Activated CD4-positive, alpha-beta memory T cell treated with anti-CD3 and anti-CD28 coated beads for 36 hours (primary cell): ENCODE results near the gene IZUMO4. TPM values are rescaled to one million over a fixed set of nuclear protein-coding genes. Genes with fewer than 3 reads are reported as not detected.
"Not testable (repeated sequence)": the region's sequence is repeated elsewhere in the genome, so short reads cannot be mapped to it uniquely, and the experiment has no call there.

Source experiments
- CTCF ChIA-PET: fragments of 350-600 bp; sonication (Branson Sonifier 250); formaldehyde crosslinking; loops from one replicate; lab custom pipeline; 2021; ENCODE audit warnings: antibody characterized with exemption, inconsistent platforms; lab: Charles Lee
- POLR2A ChIA-PET: fragments of 350-600 bp; sonication (Branson Sonifier 250); formaldehyde crosslinking; loops from one replicate; lab custom pipeline; 2021; ENCODE audit warnings: antibody characterized with exemption; lab: Charles Lee
- DNase-seq: peaks from one replicate; pipeline ENCODE4 v3.0.0-alpha.2; 2020
- H3K27ac Mint-ChIP-seq: one replicate; pipeline ENCODE4 v1.8.0; 2021; ENCODE audit warnings: mixed read lengths
- H3K27me3 Mint-ChIP-seq: one replicate; pipeline ENCODE4 v1.8.0; 2021; ENCODE audit warnings: mixed read lengths
- H3K36me3 Mint-ChIP-seq: one replicate; pipeline ENCODE4 v1.8.0; 2021; ENCODE audit warnings: mixed read lengths
- H3K4me1 Mint-ChIP-seq: one replicate; pipeline ENCODE4 v1.8.0; 2021; ENCODE audit warnings: low read depth, mixed read lengths
- H3K4me3 Mint-ChIP-seq: one replicate; pipeline ENCODE4 v1.8.0; 2021; ENCODE audit warnings: mild to moderate bottlenecking, mixed read lengths
- H3K9me3 Mint-ChIP-seq: one replicate; pipeline ENCODE4 v1.8.0; 2021; ENCODE audit warnings: mixed read lengths
- intact Hi-C: fragments of 100-400 bp; cut with micrococcal nuclease; formaldehyde crosslinking; loops from one replicate; pipeline ENCODE4 v1.15.1; 2023
- total RNA-seq, 2 experiments: library from RNA; stranded (reverse); gene quantifications; one replicate each; pipeline ENCODE4 v1.2.3, GENCODE V29; 2021

The IZUMO4 gene
- total RNA-seq, 2 experiments from 2014 or later = 14.2 to 16.4 TPM

DNA sequence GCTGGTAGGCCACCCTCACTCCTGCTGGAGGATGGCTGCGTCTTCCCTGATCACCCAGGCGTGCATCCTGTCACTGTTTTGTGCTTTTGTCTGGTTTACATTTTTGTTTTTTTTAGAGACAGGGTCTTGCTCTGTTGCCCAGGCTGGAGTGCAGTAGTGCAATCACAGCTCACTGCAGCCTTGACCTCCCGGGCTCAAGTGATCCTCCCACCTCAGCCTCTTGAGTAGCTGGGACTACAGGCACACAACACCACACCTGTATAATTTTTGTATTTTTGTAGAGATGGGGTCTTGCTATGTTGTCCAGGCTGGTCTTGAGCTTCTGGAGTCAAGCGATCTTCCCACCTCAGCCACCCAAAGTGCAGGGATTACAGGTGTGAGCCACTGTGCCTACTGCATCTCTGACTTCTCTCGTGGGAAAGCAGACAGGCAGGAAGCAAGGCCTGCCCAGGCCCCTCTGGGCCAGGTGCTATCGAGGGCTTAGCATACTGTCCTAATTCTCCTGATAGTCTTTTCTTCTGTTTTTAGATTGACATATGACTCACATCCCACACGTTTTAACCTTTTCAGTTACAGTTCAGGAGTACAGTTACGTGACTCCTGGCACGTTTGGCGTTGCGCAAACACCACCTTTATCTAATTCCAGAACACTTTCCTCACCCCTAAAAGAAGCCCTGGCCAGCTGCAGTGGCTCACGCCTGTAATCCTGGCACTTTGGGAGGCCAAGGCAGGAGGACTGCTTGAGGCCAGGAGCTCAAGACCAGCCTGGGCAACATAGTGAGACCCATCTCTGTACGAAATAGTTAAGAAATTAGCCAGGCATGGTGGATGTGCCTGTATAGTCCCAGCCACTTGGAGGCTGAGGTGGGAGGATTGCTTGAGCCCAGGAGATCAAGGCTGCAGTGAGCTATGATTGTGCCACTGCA lies 9.8 kb upstream of the IZUMO4 start:
- peaks cover 57% of the 10 kb centered on the region for H3K4me1 Mint-ChIP-seq
- intact Hi-C loops = not testable (repeated sequence)
- H3K4me3 Mint-ChIP-seq = peak overlapping the region; percentile 57

DNA sequence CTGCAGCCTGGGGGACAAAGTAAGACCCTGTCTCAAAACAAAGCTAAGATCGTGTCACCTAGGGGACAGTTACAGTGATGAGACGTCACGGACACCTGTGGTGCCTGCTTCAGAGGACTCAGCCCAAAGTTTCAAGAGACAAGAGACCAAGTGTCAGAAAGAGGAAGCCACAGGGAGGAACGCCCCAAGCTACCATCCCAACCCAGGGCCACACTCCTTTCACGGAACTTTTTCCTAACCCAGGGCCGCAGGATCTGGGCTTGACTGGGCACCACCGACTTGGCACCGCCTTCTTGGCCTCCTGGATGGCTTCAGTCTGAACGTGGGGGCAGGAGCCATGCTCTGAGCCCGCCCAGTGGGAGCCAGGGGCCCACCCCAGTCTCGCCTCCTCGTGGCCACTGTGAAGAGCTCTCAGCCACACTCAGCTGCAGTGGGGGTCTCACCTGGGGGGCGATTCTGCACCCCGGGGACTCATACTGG lies 9.1 kb upstream of the IZUMO4 start:
- intact Hi-C loops = no loop called here
- H3K36me3 Mint-ChIP-seq = peaks cover 32% of the 10 kb centered on the region

More for the DNA sequence above, 9.8 kb upstream of the IZUMO4 start:
- ChIA-PET CTCF (interaction anchor here (0.6 to 1.2 kb wide), 3 partner anchors 8 to 45 kb away, joined by 3 to 5 read pairs (median 4); partner anchors contain the start of gene IZUMO4), POLR2A (interaction anchor here (0.8 to 2.0 kb wide), 5 partner anchors 9 to 37 kb away, joined by 3 to 6 read pairs (median 3); partner anchors contain the start of genes MKNK2 and MOB3A)
- DNase-seq = peak; percentile 62
- Mint-ChIP-seq H3K36me3 (peaks cover 37% of the 10 kb centered on the region), H3K27ac (peak overlapping the region; percentile 93)
- not testable (repeated sequence) for H3K27me3 Mint-ChIP-seq, H3K9me3 Mint-ChIP-seq

DNA sequence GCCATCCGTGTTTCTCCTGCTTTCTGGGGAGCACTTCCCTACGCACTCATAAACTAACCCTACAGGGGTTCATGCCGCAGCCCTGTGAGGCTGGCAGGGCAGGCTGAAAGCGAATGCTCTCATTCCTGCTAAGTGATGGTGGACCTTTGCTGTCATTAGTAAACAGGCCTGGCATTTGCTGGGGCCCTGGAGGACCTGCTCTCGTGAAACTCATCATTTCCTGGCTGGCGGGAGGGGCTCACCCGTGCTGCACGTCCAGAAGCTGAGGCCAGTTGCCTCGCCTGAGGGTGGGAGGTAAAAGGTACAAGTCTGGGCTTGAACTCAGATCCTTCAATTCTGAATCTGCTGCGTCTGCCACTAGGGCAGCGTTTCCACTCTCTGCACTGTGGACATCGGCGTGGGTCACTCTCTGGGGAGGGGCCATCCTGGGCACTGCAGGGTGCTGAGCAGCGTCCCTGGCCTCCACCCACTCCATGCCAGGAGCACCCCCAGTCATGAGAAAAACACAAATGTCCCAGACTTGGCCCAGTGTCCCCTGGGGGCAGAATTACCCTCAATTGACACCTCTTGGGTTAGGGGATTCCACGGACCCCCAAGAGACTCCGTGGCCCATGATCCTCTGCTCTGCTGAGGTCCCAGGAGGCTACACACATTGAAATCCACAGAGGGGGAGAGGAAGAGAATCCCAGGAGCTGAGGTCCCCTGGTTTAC lies 7.6 kb upstream of the IZUMO4 start:
- ChIA-PET CTCF (no interaction called here), POLR2A (interaction anchor here (1.5 kb wide), 1 partner anchor 37 kb away, joined by 5 read pairs; no protein-coding TSS in a partner anchor)
- no peaks in the 10 kb centered on the region for H3K9me3 Mint-ChIP-seq
- peak overlapping the region; percentile 93 for H3K27ac Mint-ChIP-seq
- no peak overlapping the region for H3K4me3 Mint-ChIP-seq
- peaks cover 66% of the 10 kb centered on the region for H3K4me1 Mint-ChIP-seq
- H3K27me3 Mint-ChIP-seq = no peaks in the 10 kb centered on the region
- H3K36me3 Mint-ChIP-seq = peaks cover 31% of the 10 kb centered on the region
- peak; percentile 45 for DNase-seq
- intact Hi-C loops = no loop called here

More for the DNA sequence above, 9.1 kb upstream of the IZUMO4 start:
- H3K27ac Mint-ChIP-seq = peak overlapping the region; percentile 93
- peak; percentile 37 for DNase-seq
- CTCF ChIA-PET = interaction anchor here (1.0 to 1.2 kb wide), 2 partner anchors 9 to 45 kb away, joined by 3 to 5 read pairs; partner anchors contain the start of gene IZUMO4
- no peaks in the 10 kb centered on the region for H3K9me3 Mint-ChIP-seq
- POLR2A ChIA-PET = interaction anchor here (1.1 to 2.0 kb wide), 3 partner anchors 8 to 36 kb away, joined by 3 to 6 read pairs (median 6); partner anchors contain the start of genes MKNK2 and MOB3A
- peak overlapping the region; percentile 57 for H3K4me3 Mint-ChIP-seq
- H3K27me3 Mint-ChIP-seq = no peaks in the 10 kb centered on the region
- peaks cover 54% of the 10 kb centered on the region for H3K4me1 Mint-ChIP-seq

DNA sequence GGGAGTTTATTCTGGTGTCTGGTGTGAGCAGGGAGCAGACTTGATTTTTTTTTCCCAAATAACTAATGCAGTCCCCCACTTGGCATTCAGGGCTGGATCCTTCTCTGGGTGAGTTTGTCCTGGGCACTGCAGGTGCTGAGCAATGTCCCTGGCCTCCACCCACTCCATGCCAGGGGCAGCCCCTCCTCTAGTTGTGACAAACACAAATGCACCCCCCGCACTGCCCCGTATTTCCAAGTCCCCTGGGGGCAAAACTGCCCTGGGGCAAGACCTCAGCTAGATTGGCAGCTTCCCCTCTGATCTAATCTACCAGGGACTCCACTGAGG lies 7.0 kb upstream of the IZUMO4 start:
- H3K27me3 Mint-ChIP-seq = no peaks in the 10 kb centered on the region
- peak overlapping the region; percentile 55 for H3K4me3 Mint-ChIP-seq
- ChIA-PET CTCF (no interaction called here), POLR2A (interaction anchor here (1.5 kb wide), 1 partner anchor 37 kb away, joined by 5 read pairs; no protein-coding TSS in a partner anchor)
- peaks cover 34% of the 10 kb centered on the region for H3K36me3 Mint-ChIP-seq
- intact Hi-C loops = loop anchor here (10.0 kb wide), 1 partner anchor 485 kb away; the partner anchor contains the start of gene UQCR11
- no peaks in the 10 kb centered on the region for H3K9me3 Mint-ChIP-seq
- H3K4me1 Mint-ChIP-seq = peaks cover 71% of the 10 kb centered on the region
- peak overlapping the region; percentile 93 for H3K27ac Mint-ChIP-seq
- DNase-seq = no peak

DNA sequence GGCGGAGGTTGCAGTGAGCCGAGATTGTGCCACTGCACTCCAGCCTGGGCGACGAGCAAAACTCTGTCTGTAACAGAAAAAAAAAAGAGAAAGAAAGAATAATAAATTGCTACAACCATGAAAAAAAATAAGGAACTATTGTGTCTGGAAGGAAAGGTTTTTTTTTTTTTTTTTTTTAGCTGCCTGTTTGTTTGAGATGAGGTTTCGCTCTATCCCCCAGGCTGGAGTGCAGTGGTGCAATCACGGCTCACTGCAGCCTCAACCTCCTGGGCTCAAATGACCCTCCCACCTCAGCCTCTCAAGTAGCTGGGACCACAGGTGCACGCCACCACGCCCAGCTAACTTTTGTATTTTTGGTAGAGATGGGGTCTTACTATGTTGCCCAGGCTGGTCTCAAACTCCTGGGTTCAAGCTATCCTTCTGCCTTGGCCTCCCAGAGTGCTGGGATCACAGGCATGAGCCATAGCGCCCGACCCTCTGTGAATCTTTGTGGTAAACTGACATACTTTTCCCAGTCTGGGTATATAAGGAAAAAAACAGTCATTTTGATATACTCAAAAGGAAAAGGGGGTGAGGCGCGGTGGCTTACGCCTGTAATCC lies 4.7 kb upstream of the IZUMO4 start:
- ChIA-PET CTCF (interaction anchor here (1.0 kb wide), 1 partner anchor 146 kb away, joined by 3 read pairs; no protein-coding TSS in a partner anchor), POLR2A (interaction anchor here (1.3 kb wide), 1 partner anchor 40 kb away, joined by 3 read pairs; no protein-coding TSS in a partner anchor)
- H3K27ac Mint-ChIP-seq, DNase-seq, H3K27me3 Mint-ChIP-seq, H3K4me3 Mint-ChIP-seq, H3K9me3 Mint-ChIP-seq: not testable (repeated sequence)
- Mint-ChIP-seq H3K4me1 (peaks cover 63% of the 10 kb centered on the region), H3K36me3 (peaks cover 26% of the 10 kb centered on the region)
- intact Hi-C loops = loop anchor here (10.0 kb wide), 1 partner anchor 487 kb away; the partner anchor contains the start of gene UQCR11

DNA sequence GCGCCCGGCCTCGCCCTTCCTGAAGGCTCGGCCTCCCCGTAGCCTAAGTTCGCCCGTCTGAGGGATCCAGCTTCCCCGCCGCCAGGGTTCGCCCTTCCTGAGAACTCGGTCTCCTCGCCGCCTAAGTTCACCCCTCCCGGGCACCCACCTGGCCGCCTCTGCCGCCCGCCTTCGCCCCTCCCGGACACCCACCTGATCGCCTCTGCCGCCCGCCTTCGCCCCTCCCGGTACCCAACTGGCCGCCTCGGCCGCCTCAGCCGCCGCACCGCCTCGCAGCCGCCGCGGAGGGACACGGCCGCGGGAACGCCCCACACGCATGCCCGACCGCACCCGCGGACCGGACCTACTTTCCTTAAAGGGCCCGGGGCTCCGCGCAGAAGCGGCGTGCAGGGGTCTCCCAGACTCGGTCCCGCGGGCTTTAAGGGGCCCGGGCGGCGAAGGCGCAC lies 658 bp upstream of the IZUMO4 start, which contains the start of gene MOB3A:
TSS of gene MOB3A (minus strand) at position 293 of the 446 bp plus-strand sequence. CDS start 17,766 bp downstream, outside the sequence.
- intact Hi-C loops = loop anchor here (1.0 to 10.0 kb wide), 8 partner anchors 11 to 491 kb away; partner anchors contain the start of genes AP3D1, MKNK2 and UQCR11
- Mint-ChIP-seq H3K27ac (peak within 1 kb of the TSS; percentile 93), H3K36me3 (peaks cover 23% of the 10 kb centered on the region), H3K4me3 (peak within 1 kb of the TSS; percentile 94), H3K27me3 (no peaks in the 10 kb centered on the region), H3K4me1 (peaks cover 31% of the 10 kb centered on the region), H3K9me3 (no peaks in the 10 kb centered on the region)
- ChIA-PET POLR2A (interaction anchor here (0.6 to 3.7 kb wide), 4 partner anchors 9 to 76 kb away, joined by 3 to 41 read pairs (median 4); no protein-coding TSS in a partner anchor), CTCF (interaction anchor here (0.7 to 2.5 kb wide), 4 partner anchors 13 to 893 kb away, joined by 3 to 13 read pairs (median 5); no protein-coding TSS in a partner anchor)
- DNase-seq = peak; percentile 90

DNA sequence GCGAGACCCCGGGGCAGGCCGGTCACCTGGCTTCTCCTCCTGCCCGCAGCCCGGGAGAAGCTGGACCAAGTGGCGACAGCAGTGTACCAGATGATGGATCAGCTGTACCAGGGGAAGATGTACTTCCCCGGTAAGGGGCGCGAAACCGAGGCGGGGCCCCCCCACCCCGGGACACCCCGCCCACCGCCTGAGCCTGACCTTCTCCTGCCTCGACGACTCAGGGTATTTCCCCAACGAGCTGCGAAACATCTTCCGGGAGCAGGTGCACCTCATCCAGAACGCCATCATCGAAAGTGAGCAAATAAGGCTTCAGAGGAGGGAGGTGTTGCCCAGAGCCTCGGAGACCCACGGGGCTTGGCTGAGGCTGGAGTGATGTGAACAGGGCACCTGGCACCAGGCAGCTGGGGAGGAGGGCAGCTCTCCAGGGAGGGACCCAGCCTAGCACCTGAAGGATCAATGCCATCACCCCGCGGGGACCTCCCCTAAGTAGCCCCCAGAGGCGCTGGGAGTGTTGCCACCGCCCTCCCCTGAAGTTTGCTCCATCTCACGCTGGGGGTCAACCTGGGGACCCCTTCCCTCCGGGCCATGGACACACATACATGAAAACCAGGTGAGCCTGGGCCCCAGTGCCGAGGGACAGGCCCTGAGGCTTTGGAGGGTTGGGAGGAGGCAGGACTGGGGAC lies 629 bp downstream of the IZUMO4 start:
- intact Hi-C loops = loop anchor here (2.0 to 10.0 kb wide), 6 partner anchors 37 to 493 kb away; partner anchors contain the start of genes MKNK2 and UQCR11

DNA sequence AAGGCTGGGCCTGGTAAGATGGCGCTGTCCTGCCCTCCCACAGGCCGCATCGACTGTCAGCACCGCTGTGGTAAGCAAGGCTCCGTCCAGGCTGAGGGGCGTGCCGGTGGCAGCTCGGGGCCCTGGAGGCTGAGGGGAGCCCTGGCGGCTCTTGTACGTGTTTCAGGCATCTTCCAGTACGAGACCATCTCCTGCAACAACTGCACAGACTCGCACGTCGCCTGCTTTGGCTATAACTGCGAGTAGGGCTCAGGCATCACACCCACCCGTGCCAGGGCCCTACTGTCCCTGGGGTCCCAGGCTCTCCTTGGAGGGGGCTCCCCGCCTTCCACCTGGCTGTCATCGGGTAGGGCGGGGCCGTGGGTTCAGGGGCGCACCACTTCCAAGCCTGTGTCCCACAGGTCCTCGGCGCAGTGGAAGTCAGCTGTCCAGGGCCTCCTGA lies 1.2 kb downstream of the IZUMO4 start:
- H3K4me3 Mint-ChIP-seq = peak overlapping the region; percentile 88
- no peaks in the 10 kb centered on the region for H3K27me3 Mint-ChIP-seq
- POLR2A ChIA-PET = interaction anchor here (0.6 to 1.2 kb wide), 2 partner anchors 13 to 15 kb away, joined by 4 to 5 read pairs; no protein-coding TSS in a partner anchor
- H3K27ac Mint-ChIP-seq = no peak overlapping the region
- H3K9me3 Mint-ChIP-seq = no peaks in the 10 kb centered on the region
- CTCF ChIA-PET = interaction anchor here (0.9 to 1.5 kb wide), 3 partner anchors 10 to 18 kb away, joined by 3 to 5 read pairs (median 4); no protein-coding TSS in a partner anchor
- no peak for DNase-seq
- peaks cover 22% of the 10 kb centered on the region for H3K4me1 Mint-ChIP-seq
- intact Hi-C loops = loop anchor here (2.0 to 10.0 kb wide), 6 partner anchors 37 to 493 kb away; partner anchors contain the start of genes MKNK2 and UQCR11
- H3K36me3 Mint-ChIP-seq = peaks cover 24% of the 10 kb centered on the region

More for the DNA sequence above, 629 bp downstream of the IZUMO4 start:
- Mint-ChIP-seq H3K9me3 (no peaks in the 10 kb centered on the region), H3K4me1 (peaks cover 26% of the 10 kb centered on the region), H3K4me3 (peak overlapping the region; percentile 88), H3K27ac (peak overlapping the region; percentile 86), H3K36me3 (peaks cover 26% of the 10 kb centered on the region), H3K27me3 (no peaks in the 10 kb centered on the region)
- peak; percentile 78 for DNase-seq
- CTCF ChIA-PET = interaction anchor here (0.6 to 1.5 kb wide), 6 partner anchors 8 to 244 kb away, joined by 3 to 5 read pairs (median 3); no protein-coding TSS in a partner anchor
- POLR2A ChIA-PET = interaction anchor here (0.6 to 1.2 kb wide), 2 partner anchors 12 to 14 kb away, joined by 4 to 5 read pairs; no protein-coding TSS in a partner anchor

DNA sequence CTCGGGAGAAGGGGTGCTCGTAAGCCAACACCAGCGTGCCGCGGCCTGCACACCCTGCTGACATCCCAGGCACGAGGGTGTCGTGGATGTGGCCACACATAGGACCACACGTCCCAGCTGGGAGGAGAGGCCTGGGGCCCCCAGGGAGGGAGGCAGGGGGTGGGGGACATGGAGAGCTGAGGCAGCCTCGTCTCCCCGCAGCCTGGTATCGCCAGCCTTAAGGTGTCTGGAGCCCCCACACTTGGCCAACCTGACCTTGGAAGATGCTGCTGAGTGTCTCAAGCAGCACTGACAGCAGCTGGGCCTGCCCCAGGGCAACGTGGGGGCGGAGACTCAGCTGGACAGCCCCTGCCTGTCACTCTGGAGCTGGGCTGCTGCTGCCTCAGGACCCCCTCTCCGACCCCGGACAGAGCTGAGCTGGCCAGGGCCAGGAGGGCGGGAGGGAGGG lies 2.4 kb downstream of the IZUMO4 start:
- no peak for DNase-seq
- Mint-ChIP-seq H3K27me3 (no peaks in the 10 kb centered on the region), H3K27ac (no peak overlapping the region), H3K36me3 (peaks cover 22% of the 10 kb centered on the region), H3K4me3 (no peak overlapping the region), H3K9me3 (no peaks in the 10 kb centered on the region), H3K4me1 (peaks cover 14% of the 10 kb centered on the region)
- ChIA-PET POLR2A (no interaction called here), CTCF (interaction anchor here (0.6 kb wide), 1 partner anchor 1001 kb away, joined by 3 read pairs; no protein-coding TSS in a partner anchor)
- intact Hi-C loops = loop anchor here (10.0 kb wide), 1 partner anchor 494 kb away; the partner anchor contains the start of gene UQCR11
